RWPE2 (cell line): Measurements from ENCODE around the gene ARNT2.

ENCODE experiments used
- ATAC-seq: fragments of 200-7000 bp; cut with Tn5 transposase; 3 replicates; pipeline ENCODE4 v1.9.1; 2021; ENCODE audit warnings: low read depth
- DNase-seq: peaks from one replicate; pipeline ENCODE4 v3.0.0-alpha.2; 2020; ENCODE audit warnings: low spot score
- H3K27ac ChIP-seq: fragments of 450-650 bp; 2 replicates; pipeline ENCODE4 v1.5.1; 2017; ENCODE audit warnings: mild to moderate bottlenecking; ENCODE audit not compliant: poor library complexity, severe bottlenecking
- H3K27me3 ChIP-seq: fragments of 250-450 bp; sonication (Bioruptor Pico); 2 replicates; pipeline ENCODE4 v1.5.1; 2021; ENCODE audit warnings: mild to moderate bottlenecking, moderate library complexity; ENCODE audit not compliant: insufficient read depth, poor library complexity, severe bottlenecking
- H3K36me3 ChIP-seq: fragments of 250-450 bp; sonication (Bioruptor Pico); 2 replicates; pipeline ENCODE4 v1.5.1; 2020; ENCODE audit warnings: low read depth, mild to moderate bottlenecking, moderate library complexity
- H3K4me1 ChIP-seq: fragments of 250-450 bp; sonication (Bioruptor Pico); 2 replicates; pipeline ENCODE4 v1.5.1; 2021; ENCODE audit warnings: mild to moderate bottlenecking, moderate library complexity; ENCODE audit not compliant: insufficient read depth, poor library complexity, severe bottlenecking
- H3K4me3 ChIP-seq: fragments of 250-450 bp; sonication (Bioruptor Pico); 2 replicates; pipeline ENCODE4 v1.5.1; 2021; ENCODE audit warnings: mild to moderate bottlenecking, moderate library complexity; ENCODE audit not compliant: severe bottlenecking
- H3K9me3 ChIP-seq: fragments of 250-450 bp; sonication (Bioruptor Pico); 2 replicates; pipeline ENCODE4 v1.5.1; 2021; ENCODE audit warnings: mild to moderate bottlenecking, moderate library complexity; ENCODE audit not compliant: severe bottlenecking
- CTCF ChIP-seq: fragments of 450-650 bp; IDR thresholded peaks from one replicate; pipeline ENCODE4 v1.5.1; 2017; ENCODE audit warnings: mild to moderate bottlenecking, moderate library complexity; ENCODE audit not compliant: poor library complexity, severe bottlenecking

ARNT2 gene

DNA sequence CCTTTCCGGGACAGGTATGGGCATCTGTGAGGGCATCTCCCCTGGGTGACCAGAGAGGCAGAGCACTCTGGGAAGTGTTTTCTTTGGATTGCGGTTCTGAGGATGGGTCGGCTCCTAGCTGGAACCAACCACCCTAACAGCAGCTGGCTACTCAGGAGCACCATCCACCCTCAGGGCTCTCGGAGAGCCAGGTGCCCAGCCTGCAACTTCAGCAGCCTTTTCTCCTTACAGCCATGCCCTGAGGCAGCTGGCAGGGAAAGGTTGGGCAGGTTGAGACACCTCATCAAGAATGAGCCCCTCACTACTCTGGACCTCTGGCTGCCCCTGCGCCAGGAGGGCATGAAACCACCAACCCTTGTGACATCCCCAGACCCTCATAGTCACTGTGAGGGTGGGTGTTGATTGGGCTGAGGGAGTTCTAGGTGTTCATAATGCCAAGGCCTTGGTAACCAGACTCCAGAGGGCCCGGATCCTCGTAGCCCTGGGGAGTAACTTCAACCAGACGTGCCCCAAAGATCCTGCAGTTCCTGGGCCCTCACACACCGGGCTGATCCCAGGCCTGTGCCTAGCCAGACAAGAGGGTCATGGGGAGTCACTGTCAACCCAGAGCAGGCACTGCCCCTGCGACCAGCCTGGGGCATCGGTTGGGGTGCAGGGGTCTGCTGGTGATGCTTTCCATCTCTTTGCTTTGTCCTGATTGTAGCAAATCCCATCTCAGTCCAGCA is 176.5 kb downstream of the ARNT2 start:
- ATAC-seq (no peak; the same call in 2 of the 3 replicates), DNase-seq (peak; percentile 58)
- peaks cover 44% of the 10 kb centered on the region for H3K4me1 ChIP-seq
- H3K9me3 ChIP-seq = no peaks in the 10 kb centered on the region
- no peak for TF ChIP-seq CTCF
- H3K36me3 ChIP-seq = no peaks in the 10 kb centered on the region
- no peaks in the 10 kb centered on the region for H3K27me3 ChIP-seq
- no peak overlapping the region for H3K4me3 ChIP-seq
- H3K27ac ChIP-seq = peak overlapping the region; percentile 97

DNA sequence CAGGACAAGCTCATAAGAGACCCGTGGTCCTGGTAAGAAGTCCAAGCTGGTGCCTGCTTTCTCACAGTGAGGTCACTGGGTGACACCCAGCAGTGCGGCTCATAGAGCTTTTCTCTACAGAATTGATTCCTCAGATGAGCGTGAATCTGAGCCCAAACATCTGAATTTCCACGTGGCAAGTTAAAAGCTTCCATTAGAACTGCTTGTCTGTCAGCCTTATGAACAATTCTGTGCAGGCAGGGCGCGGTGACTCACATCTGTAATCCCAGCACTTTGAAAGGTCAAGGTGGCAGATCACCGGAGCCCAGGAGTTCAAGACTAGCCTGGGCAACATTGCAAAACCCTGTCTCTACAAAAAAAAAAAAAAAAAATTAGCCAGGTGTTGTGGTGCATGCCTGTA is 177.8 kb downstream of the ARNT2 start:
- no peaks in the 10 kb centered on the region for H3K36me3 ChIP-seq
- H3K27me3 ChIP-seq = no peaks in the 10 kb centered on the region
- peak; percentile 1; the same call in 1 of the 3 replicates for ATAC-seq
- no peak for TF ChIP-seq CTCF
- DNase-seq = peak; percentile 88
- H3K9me3 ChIP-seq = no peaks in the 10 kb centered on the region
- peaks cover 57% of the 10 kb centered on the region for H3K4me1 ChIP-seq
- peak overlapping the region; percentile 97 for H3K27ac ChIP-seq
- H3K4me3 ChIP-seq = no peak overlapping the region

- no peaks in the 10 kb centered on the region for H3K9me3 ChIP-seq
- H3K27me3 ChIP-seq = no peaks in the 10 kb centered on the region
- H3K27ac ChIP-seq = peak overlapping the region; percentile 97
- no peak for ATAC-seq
- TF ChIP-seq CTCF = no peak
- no peaks in the 10 kb centered on the region for H3K36me3 ChIP-seq
- H3K4me3 ChIP-seq = no peak overlapping the region
- peaks cover 67% of the 10 kb centered on the region for H3K4me1 ChIP-seq
- peak; percentile 55 for DNase-seq
Observed at GRCh38 chr15:80582816-80583423, 178.7 kb downstream of the ARNT2 start.

DNA sequence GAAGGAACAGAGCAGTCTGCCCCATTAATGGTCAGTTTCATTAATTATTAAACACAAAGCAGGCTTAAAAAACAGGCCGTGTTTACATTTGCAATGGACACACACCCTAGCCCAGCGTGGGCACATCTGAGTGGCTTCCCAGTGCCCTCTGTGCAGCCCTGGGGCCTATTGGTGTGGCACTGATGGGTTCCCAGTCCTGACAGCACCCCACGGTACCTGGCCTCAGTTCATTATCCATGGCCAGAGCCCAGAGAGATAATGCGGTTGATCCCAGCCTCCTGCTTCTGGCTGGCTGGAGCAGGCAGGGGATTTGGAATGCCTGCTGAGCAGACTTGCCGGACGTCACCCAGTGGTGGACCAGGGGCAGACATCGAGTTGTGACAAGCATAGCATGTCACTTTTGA is 180.4 kb downstream of the ARNT2 start:
- H3K27ac ChIP-seq = peak overlapping the region; percentile 79
- ATAC-seq = no peak
- peaks cover 74% of the 10 kb centered on the region for H3K4me1 ChIP-seq
- DNase-seq = peak; percentile 58
- TF ChIP-seq CTCF = no peak
- H3K4me3 ChIP-seq = no peak overlapping the region
- no peaks in the 10 kb centered on the region for H3K9me3 ChIP-seq
- H3K27me3 ChIP-seq = no peaks in the 10 kb centered on the region
- H3K36me3 ChIP-seq = no peaks in the 10 kb centered on the region
